Neural crest cell (in vitro differentiated cells): ENCODE measurements around the gene COMMD9. TPM values are rescaled to one million over a fixed set of nuclear protein-coding genes. Genes with fewer than 3 reads are reported as not detected.

Source experiments
- DNase-seq: peaks from one replicate; pipeline ENCODE4 v3.0.0; 2021; ENCODE audit warnings: low read depth, mixed read lengths, low spot score
- H3K27ac Mint-ChIP-seq: one replicate; pipeline ENCODE4 v1.8.0; 2021; ENCODE audit warnings: mild to moderate bottlenecking, mixed read lengths; ENCODE audit not compliant: unreplicated experiment
- H3K27me3 Mint-ChIP-seq: 2 replicates; pipeline ENCODE4 v1.8.0; 2021; ENCODE audit warnings: low read depth, mild to moderate bottlenecking, mixed read lengths
- H3K36me3 Mint-ChIP-seq: 2 replicates; pipeline ENCODE4 v1.8.0; 2021; ENCODE audit warnings: low read depth, mild to moderate bottlenecking, mixed read lengths
- H3K4me1 Mint-ChIP-seq: 2 replicates; pipeline ENCODE4 v1.8.0; 2021; ENCODE audit warnings: mixed read lengths
- H3K4me3 Mint-ChIP-seq: one replicate; pipeline ENCODE4 v1.8.0; 2021; ENCODE audit warnings: mild to moderate bottlenecking, mixed read lengths
- H3K9me3 Mint-ChIP-seq: 2 replicates; pipeline ENCODE4 v1.8.0; 2021; ENCODE audit warnings: mixed read lengths
- total RNA-seq: library from RNA; stranded (reverse); gene quantifications from 2 replicates; pipeline ENCODE4 v1.2.1, GENCODE V29; 2021
- TF ChIP-seq, protein P1 (sequence below): fragments of 200-600 bp; sonication (generic); conservative IDR thresholded peaks from 2 replicates; pipeline ENCODE4 v1.5.0; 2021; ENCODE audit warnings: antibody characterized with exemption, mild to moderate bottlenecking

COMMD9 gene
- total RNA-seq, 1 donor from 2014 or later = 77.4 TPM

GRCh38 chr11:36270701-36271100, 18.5 kb downstream of the COMMD9 start:
- H3K4me1 Mint-ChIP-seq = peaks cover 10% of the 10 kb centered on the region
- H3K36me3 Mint-ChIP-seq = peaks cover 18% of the 10 kb centered on the region
- H3K27me3 Mint-ChIP-seq = no peaks in the 10 kb centered on the region
- H3K9me3 Mint-ChIP-seq = no peaks in the 10 kb centered on the region
- TF ChIP-seq, protein P1, sequence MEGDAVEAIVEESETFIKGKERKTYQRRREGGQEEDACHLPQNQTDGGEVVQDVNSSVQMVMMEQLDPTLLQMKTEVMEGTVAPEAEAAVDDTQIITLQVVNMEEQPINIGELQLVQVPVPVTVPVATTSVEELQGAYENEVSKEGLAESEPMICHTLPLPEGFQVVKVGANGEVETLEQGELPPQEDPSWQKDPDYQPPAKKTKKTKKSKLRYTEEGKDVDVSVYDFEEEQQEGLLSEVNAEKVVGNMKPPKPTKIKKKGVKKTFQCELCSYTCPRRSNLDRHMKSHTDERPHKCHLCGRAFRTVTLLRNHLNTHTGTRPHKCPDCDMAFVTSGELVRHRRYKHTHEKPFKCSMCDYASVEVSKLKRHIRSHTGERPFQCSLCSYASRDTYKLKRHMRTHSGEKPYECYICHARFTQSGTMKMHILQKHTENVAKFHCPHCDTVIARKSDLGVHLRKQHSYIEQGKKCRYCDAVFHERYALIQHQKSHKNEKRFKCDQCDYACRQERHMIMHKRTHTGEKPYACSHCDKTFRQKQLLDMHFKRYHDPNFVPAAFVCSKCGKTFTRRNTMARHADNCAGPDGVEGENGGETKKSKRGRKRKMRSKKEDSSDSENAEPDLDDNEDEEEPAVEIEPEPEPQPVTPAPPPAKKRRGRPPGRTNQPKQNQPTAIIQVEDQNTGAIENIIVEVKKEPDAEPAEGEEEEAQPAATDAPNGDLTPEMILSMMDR = no peak
- no peak overlapping the region for H3K4me3 Mint-ChIP-seq
- no peak overlapping the region for H3K27ac Mint-ChIP-seq
- DNase-seq = no peak

GRCh38 chr11:36268337-36268985, 20.8 kb downstream of the COMMD9 start:
- no peak for DNase-seq
- no peak overlapping the region for H3K4me3 Mint-ChIP-seq
- H3K4me1 Mint-ChIP-seq = peaks cover 10% of the 10 kb centered on the region
- H3K9me3 Mint-ChIP-seq = no peaks in the 10 kb centered on the region
- H3K27me3 Mint-ChIP-seq = no peaks in the 10 kb centered on the region
- no peak overlapping the region for H3K27ac Mint-ChIP-seq
- peaks cover 15% of the 10 kb centered on the region for H3K36me3 Mint-ChIP-seq
- TF ChIP-seq, protein P1 = no peak

- TF ChIP-seq, protein P1 = no peak
These were observed 22.5 kb downstream of the COMMD9 start for GRCh38 chr11:36266767-36267166.

DNA sequence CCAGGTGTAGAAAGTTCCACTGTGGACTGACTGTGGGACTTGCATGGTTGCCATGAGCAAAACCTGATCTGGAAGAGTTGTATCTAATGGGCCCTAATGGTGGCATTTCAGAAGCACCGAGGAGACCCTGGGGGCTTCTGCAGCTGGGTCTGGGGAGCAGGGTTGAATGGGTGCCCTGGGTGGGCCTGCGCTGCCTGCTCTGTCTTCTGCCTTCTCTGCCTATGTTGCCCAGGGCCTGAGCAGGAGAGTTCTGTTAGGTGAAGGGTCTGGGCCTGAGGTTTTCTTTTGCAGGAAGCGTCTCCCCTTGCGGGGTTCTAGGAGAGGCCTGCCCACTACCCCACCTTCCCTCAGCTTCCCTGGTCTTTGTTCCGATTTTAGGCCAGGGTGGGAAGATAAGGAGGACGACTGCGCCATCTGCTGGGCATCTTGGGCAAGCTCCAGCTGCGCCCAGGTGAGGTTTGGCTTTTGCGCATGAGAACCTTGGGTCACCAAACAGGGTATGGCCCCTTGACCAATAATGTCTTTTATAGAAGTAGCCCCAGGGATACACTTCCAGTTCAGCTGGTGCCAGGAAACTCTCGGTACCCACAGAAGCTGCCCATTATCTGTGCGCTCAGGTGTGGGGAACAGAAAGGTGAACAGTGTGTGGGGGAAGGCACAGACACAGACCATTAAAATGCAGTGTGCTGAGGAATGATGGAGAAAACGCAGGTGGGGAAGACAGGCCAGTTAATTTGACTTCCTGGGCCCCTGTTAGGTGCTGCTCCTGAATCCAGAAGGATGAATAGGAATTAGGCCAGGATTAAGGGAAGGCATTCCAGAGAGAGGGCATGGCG, 23.2 kb downstream of the COMMD9 start:
- Mint-ChIP-seq H3K4me1 (peaks cover 4% of the 10 kb centered on the region), H3K27ac (peak overlapping the region; percentile 63), H3K36me3 (no peaks in the 10 kb centered on the region), H3K4me3 (no peak overlapping the region), H3K9me3 (no peaks in the 10 kb centered on the region), H3K27me3 (no peaks in the 10 kb centered on the region)
- TF ChIP-seq, protein P1 = peak; percentile 96
- DNase-seq = peak; percentile 68

More at GRCh38 chr11:36266767-36267166, 22.5 kb downstream of the COMMD9 start:
- Mint-ChIP-seq H3K27ac (no peak overlapping the region), H3K9me3 (no peaks in the 10 kb centered on the region), H3K27me3 (no peaks in the 10 kb centered on the region), H3K4me1 (peaks cover 4% of the 10 kb centered on the region), H3K4me3 (no peak overlapping the region), H3K36me3 (peaks cover 6% of the 10 kb centered on the region)
- DNase-seq = no peak

- Mint-ChIP-seq H3K27me3 (no peaks in the 10 kb centered on the region), H3K36me3 (no peaks in the 10 kb centered on the region), H3K4me1 (peaks cover 4% of the 10 kb centered on the region), H3K4me3 (no peak overlapping the region), H3K9me3 (no peaks in the 10 kb centered on the region), H3K27ac (no peak overlapping the region)
- TF ChIP-seq, protein P1 = no peak
- no peak for DNase-seq
These were observed 24.3 kb downstream of the COMMD9 start for GRCh38 chr11:36264973-36265344.
